Thyroid gland (tissue), 4 donors: ENCODE measurements around the gene ZNF878.

ENCODE experiments used
- POLR2A ChIP-seq, 2 donors: fragments of 450-650 bp; IDR thresholded peaks; one replicate each; pipeline ENCODE4 v1.6.1; 2017; ENCODE audit warnings: antibody characterized with exemption in 2 of 2, mild to moderate bottlenecking in 2 of 2, moderate library complexity in 1 of 2
- TF ChIP-seq, protein P1 (sequence below), 6 experiments: fragments of 200-600 bp in 3 of 6; fragments of 450-650 bp in 3 of 6; sonication (generic) in 3 of 6; IDR thresholded peaks; one replicate each; pipeline ENCODE4 v1.5.1; 2016 to 2019; ENCODE audit warnings: antibody characterized with exemption in 6 of 6, mild to moderate bottlenecking in 2 of 6, inconsistent platforms in 1 of 6, moderate library complexity in 1 of 6

- TF ChIP-seq, protein P1, sequence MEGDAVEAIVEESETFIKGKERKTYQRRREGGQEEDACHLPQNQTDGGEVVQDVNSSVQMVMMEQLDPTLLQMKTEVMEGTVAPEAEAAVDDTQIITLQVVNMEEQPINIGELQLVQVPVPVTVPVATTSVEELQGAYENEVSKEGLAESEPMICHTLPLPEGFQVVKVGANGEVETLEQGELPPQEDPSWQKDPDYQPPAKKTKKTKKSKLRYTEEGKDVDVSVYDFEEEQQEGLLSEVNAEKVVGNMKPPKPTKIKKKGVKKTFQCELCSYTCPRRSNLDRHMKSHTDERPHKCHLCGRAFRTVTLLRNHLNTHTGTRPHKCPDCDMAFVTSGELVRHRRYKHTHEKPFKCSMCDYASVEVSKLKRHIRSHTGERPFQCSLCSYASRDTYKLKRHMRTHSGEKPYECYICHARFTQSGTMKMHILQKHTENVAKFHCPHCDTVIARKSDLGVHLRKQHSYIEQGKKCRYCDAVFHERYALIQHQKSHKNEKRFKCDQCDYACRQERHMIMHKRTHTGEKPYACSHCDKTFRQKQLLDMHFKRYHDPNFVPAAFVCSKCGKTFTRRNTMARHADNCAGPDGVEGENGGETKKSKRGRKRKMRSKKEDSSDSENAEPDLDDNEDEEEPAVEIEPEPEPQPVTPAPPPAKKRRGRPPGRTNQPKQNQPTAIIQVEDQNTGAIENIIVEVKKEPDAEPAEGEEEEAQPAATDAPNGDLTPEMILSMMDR (IDR thresholded peaks at IDR 0.05) = no peak
- no peak for TF ChIP-seq POLR2A (IDR thresholded peaks at IDR 0.05)
These were observed 42.5 kb upstream of the ZNF878 start for GRCh38 chr19:12095111-12095790.
